ENCODE measurements around the gene FBXW12.

Gene FBXW12

DNA sequence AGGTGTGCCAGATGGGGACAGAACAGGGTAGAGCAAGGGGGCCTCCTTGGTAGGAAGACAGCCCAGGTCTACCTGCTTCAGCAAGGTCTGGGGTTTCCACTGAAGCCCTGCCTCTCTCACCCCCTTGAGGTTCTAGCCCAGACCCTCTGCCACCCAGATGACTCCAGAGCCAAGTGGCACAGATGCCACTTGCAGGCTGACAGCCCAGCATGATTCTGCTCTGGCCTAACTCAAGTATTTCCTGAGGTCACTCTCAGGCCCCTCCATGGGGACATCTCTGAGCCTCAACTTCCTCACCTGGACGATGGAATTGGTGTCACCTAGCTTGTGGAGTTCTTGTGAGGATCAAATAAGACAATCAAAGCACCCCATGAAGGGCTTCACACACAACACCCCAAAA, 34.0 kb downstream of the FBXW12 start:
- POLR2A ChIA-PET, result no interaction called here
- no peak for DNase-seq (ENCODE audit: low read depth, low spot score)
- CTCF ChIA-PET, result interaction anchor here (16.0 kb wide), 1 partner anchor 24 kb away, joined by 749 read pairs; the partner anchor contains the start of gene PLXNB1

DNA sequence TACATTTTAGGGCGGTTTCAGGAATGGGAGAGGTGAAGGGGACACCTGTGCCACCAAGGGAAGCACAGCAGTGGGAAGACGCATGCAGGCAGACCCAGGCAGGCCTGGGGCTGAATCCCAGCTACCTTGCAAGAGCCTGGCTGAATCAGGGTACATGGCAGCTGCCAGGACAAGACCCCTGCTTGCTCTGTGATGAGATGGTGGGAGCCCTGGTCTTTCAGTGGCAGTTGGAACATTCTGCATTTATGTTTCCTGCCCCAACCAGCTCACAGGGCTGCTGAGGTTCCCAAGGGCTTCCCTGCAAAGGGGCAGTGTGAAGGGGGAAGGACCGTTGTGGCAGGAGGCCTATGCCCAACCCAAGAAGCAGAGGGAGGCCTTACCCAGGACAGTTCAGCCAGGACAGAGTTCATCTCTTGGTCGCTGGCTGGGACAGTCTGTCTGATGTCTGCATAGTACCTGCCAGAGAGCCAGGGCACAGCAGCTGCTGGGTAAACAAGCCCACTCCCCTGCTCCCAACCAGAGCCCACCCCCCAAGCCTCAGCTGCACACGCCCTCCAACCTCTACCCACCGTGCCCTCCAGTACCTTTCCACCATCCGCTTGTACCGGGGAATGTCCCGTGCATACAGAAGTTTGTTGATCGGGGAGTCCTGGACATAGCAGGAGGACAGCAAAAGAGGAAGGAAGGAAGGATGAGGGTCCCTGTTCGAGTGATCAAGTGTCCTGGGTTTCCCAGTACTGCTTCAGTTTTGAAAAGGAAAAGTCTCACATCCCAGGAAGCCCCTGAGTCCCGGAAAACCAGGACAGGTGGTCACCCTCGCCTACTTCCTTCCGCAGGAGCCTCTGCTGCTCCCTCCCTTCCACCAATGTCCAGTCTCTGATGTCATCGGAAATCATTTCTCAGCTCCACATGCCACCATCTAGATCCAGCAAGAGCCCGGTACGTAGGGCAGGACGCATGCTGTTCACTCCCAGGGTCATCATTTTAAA, 34.7 kb downstream of the FBXW12 start:
- no peak for DNase-seq (ENCODE audit: low read depth, low spot score)
- ChIA-PET CTCF (interaction anchor here (0.9 to 16.0 kb wide), 3 partner anchors 23 to 212 kb away, joined by 3 to 749 read pairs (median 9); partner anchors contain the start of genes CCDC51, PLXNB1 and TMA7), POLR2A (no interaction called here)
- TF ChIP-seq, protein P1, sequence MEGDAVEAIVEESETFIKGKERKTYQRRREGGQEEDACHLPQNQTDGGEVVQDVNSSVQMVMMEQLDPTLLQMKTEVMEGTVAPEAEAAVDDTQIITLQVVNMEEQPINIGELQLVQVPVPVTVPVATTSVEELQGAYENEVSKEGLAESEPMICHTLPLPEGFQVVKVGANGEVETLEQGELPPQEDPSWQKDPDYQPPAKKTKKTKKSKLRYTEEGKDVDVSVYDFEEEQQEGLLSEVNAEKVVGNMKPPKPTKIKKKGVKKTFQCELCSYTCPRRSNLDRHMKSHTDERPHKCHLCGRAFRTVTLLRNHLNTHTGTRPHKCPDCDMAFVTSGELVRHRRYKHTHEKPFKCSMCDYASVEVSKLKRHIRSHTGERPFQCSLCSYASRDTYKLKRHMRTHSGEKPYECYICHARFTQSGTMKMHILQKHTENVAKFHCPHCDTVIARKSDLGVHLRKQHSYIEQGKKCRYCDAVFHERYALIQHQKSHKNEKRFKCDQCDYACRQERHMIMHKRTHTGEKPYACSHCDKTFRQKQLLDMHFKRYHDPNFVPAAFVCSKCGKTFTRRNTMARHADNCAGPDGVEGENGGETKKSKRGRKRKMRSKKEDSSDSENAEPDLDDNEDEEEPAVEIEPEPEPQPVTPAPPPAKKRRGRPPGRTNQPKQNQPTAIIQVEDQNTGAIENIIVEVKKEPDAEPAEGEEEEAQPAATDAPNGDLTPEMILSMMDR (IDR thresholded peaks at IDR 0.05; ENCODE audit: insufficient read depth, low read length, missing control alignments), result no peak
- H3K4me3 ChIP-seq (ENCODE audit: low read depth, low read length), result no peak overlapping the region

More for the DNA sequence above, 34.0 kb downstream of the FBXW12 start:
- H3K4me3 ChIP-seq (ENCODE audit: low read depth, low read length), result no peak overlapping the region
- TF ChIP-seq, protein P1 (IDR thresholded peaks at IDR 0.05; ENCODE audit: insufficient read depth, low read length, missing control alignments), result no peak

DNA sequence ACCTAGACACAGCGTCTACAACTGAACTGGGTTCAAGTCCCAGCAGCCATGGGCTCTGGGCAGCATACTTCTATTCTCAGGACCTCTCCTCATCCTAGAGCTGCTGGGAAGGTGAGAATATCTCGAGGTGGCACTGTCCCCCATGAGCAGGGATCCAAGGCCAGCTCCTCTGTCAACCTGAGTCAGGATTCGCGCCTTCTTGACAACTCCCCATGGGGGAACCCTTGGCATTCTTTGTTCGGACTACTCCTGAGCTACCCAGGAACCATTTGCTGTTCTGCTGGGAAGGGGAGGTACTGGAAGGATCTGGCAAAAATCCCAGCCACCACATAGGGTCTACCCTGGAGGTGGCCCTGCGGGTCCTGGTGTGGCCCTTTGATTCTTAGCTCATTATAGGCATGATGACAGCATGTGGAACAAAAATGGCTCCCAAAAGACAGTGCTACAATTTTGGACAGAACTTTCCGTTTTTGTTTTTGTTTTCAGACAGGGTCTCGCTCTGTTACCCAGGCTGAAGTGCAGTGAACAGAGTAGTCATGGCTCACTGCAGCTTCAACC, 35.6 kb downstream of the FBXW12 start:
- CTCF ChIA-PET, result interaction anchor here (0.9 to 16.0 kb wide), 3 partner anchors 22 to 213 kb away, joined by 3 to 749 read pairs (median 9); partner anchors contain the start of genes CCDC51, PLXNB1 and TMA7
- POLR2A ChIA-PET, result no interaction called here
- TF ChIP-seq, protein P1 (IDR thresholded peaks at IDR 0.05; ENCODE audit: insufficient read depth, low read length, missing control alignments), result no peak
- H3K4me3 ChIP-seq (ENCODE audit: low read depth, low read length), result no peak overlapping the region
- no peak for DNase-seq (ENCODE audit: low read depth, low spot score)

DNA sequence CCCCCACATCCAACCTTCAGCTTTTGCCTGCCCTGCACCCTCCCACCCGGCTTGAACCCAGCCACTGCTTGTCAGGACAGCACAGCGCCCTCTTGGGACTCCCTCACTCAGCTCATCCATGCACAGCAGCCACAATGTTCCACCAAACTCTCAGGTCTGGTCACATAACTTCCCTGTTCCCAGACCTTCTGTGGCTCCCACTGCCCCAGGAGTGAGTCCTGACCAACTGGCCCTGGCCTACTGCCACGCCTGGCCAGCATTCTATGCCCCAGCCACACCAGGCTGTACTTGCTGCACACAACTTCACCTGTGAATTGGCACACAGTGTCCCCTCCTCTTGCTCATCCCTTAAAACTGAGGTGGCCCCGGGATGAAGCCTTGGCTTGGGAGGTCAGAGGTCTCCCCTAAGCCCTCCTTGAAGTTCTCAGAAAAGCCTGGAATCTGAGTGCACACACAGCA, 36.8 kb downstream of the FBXW12 start:
- H3K4me3 ChIP-seq (ENCODE audit: low read depth, low read length), result no peak overlapping the region
- TF ChIP-seq, protein P1 (IDR thresholded peaks at IDR 0.05; ENCODE audit: insufficient read depth, low read length, missing control alignments), result no peak
- ChIA-PET POLR2A (no interaction called here), CTCF (interaction anchor here (1.0 to 16.0 kb wide), 4 partner anchors 8 to 214 kb away, joined by 3 to 749 read pairs (median 8); partner anchors contain the start of gene PLXNB1)
- no peak for DNase-seq (ENCODE audit: low read depth, low spot score)

DNA sequence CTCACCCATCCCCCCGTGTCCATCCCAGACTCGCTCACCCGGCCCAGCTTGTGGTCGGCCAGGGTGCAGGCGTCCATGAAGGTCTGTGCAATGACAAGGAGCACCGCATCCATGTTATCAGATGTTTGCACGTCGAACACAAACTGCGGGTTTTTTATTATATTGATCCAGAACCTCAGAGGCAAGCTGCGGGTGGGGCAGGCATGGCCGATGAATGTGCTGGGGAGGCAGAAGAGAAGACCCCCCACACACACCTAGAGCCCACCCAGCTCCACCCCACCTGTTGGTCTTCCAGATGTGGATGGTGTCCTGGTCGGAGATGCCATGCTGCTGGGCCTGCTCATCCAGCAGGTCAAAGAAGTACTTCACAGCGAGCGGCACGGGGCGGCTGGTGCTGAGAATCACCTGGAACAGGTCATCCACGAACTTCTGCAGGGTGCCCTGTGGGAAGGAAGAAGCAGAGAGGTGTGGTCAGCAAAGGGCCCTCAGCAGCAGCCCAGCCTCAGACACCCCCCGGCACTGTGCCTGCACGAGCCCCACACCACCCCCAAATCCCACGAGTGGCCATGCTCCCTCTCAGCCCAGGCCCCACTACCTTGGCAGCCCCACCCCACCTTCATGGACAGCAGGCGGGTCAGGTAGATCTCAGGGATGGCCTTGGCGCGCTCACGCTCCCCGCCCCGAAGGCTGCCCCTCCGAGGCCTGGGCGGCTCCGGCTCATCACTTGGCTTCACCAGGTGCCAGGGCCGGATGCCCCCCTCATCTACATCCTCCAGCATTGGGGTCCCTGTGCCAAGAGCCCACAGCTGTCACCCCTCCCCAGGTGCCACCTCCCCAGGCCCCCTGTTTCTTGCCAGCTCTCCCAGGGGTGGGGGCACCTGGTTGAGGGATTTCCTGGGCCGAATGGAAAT, 37.5 kb downstream of the FBXW12 start:
- no peak overlapping the region for H3K4me3 ChIP-seq (ENCODE audit: low read depth, low read length)
- DNase-seq (ENCODE audit: low read depth, low spot score), result no peak
- TF ChIP-seq, protein P1 (IDR thresholded peaks at IDR 0.05; ENCODE audit: insufficient read depth, low read length, missing control alignments), result no peak
- CTCF ChIA-PET, result interaction anchor here (1.0 to 16.0 kb wide), 5 partner anchors 8 to 215 kb away, joined by 3 to 749 read pairs (median 9); partner anchors contain the start of gene PLXNB1
- POLR2A ChIA-PET, result no interaction called here

All from AG04449 (cell line).